RWPE1 (cell line): ENCODE measurements around the gene MDC1.
"Not testable (repeated sequence)": the region's sequence is repeated elsewhere in the genome, so short reads cannot be mapped to it uniquely, and the experiment has no call there.

Experiments
- CTCF ChIA-PET: fragments of 350-600 bp; sonication (Branson Sonifier 250); formaldehyde crosslinking; extraction: SDS; loops from one replicate; lab custom pipeline; 2021; lab: Yijun Ruan, JAX
- POLR2A ChIA-PET: fragments of 400-600 bp; formaldehyde crosslinking; extraction: SDS; loops from one replicate; lab custom pipeline; 2020; ENCODE audit warnings: antibody characterized with exemption; ENCODE audit not compliant: low non-redundant PET; lab: Yijun Ruan, JAX
- DNase-seq: peaks from one replicate; pipeline ENCODE4 v3.0.0; 2012; ENCODE audit warnings: low spot score
- H3K27ac ChIP-seq: fragments of 450-650 bp; 2 replicates; pipeline ENCODE4 v1.5.1; 2017
- CTCF ChIP-seq: fragments of 450-650 bp; conservative IDR thresholded peaks from 2 replicates; pipeline ENCODE4 v1.5.1; 2017; ENCODE audit warnings: low read depth, mild to moderate bottlenecking

MDC1 gene

DNA sequence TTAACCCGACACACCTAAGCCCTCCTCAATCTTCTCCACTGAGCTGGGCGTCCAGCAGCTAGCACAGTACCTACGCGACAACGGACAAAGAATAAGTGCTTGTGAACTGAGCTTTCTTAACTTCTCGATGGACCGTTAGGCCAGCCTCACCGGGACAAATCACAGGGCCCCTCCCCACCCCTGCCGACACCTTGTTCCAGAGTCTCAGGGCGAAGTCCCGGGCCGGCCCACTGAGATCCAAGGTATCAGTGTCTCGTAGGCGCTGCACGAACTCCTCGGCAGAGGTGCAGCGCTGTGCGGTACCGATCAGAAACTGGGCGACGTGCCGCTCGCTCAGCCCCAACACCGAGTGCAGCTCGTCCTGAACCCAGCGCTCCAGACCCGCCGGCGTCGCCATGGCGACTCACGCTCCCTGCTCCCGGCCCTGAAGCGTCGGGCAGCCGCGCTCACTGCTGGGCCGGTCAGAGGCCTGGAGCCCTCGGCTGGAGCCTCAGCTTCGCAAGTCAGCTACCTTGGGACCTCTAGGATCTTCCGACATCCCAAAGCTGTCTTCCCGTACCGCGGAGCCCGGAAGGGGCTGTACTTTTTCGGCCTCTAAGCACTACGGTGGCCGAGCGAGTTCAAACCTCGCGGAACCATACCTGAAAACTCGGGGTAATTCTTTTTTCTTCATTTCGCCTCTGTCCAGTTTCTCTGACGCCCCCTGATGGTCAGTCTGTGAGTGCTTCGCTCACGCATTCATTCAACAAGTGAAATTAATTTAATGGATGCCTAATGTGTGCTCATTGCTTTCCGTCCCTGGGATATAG is 44.4 kb downstream of the MDC1 start, which contains the start of gene DHX16:
TSS of gene DHX16 (minus strand) at position 562 of the 809 bp plus-strand sequence. CDS start at position 397, 165 bp downstream.
- ChIA-PET POLR2A (interaction anchor here (1.2 kb wide), 1 partner anchor 49 kb away, joined by 3 read pairs; no protein-coding TSS in a partner anchor), CTCF (interaction anchor here (0.6 to 1.4 kb wide), 8 partner anchors 15 to 530 kb away, joined by 3 to 8 read pairs (median 3); no protein-coding TSS in a partner anchor)
- peak; percentile 91 for TF ChIP-seq CTCF
- peak within 1 kb of the TSS; percentile 85 for H3K27ac ChIP-seq
- peak; percentile 91 for DNase-seq

DNA sequence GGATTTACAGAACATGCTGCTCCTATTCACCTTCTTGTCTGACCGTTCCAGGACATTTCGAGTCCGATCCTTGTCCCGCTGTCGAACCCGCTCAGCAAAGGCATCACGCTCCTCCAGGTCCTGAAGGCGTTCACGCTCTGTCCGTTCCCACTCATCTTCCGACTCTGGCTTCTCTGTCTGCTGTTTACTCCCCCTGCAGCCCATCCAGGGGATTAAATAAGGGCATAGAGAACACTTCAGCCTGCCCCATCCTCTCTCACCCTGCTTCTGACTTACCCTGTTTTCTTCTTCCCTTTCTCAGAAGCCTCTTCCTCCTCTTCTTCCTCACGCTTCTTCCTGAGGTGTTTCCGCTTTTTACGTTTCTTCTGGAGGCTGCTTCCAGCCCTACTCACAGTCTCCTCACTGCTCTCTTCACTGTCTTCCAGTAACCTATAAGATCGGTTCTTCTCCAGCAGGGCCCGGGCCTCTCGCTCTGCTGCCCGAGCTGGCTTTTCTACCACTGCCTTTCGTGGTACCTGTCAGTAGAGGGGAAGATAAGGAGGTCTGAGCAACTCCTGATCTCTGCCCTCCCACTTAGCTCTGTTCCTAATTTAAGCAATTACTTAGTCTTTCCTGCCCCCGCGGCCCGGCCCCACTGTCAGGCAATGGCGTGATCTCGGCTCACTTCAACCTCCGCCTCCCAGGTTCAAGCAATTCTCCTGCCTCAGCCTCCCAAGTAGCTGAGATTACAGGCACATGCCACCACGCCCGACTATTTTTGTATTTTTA is 46.1 kb downstream of the MDC1 start:
- no peak for DNase-seq
- POLR2A ChIA-PET = no interaction called here

DNA sequence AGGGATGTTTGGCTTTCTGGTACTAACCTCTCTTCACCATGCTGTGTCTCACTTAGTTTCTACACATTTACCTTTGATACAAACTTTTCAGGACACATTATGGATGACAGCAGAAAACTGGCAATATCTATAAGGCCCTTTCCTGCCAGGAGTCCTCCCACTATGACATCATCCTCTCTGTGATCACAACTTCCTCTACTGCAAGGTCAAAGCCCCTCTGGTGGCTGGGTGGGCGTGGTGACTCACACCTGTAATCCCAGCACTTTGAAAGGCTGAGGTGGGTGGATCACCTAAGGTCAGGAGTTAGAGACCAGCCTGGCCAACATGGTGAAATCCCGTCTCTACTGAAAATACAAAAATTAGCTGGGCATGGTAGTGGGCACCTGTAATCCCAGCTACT is 50.8 kb downstream of the MDC1 start:
- POLR2A ChIA-PET, DNase-seq, CTCF ChIA-PET, H3K27ac ChIP-seq: not testable (repeated sequence)

More for the DNA sequence above, 46.1 kb downstream of the MDC1 start:
- H3K27ac ChIP-seq = 0 out of 2 replicates have a peak overlapping the region, but pooled peaks have one; percentile 85
- CTCF ChIA-PET = interaction anchor here (0.6 to 0.9 kb wide), 3 partner anchors 11 to 64 kb away, joined by 3 to 4 read pairs (median 3); no protein-coding TSS in a partner anchor
- TF ChIP-seq CTCF = no peak

DNA sequence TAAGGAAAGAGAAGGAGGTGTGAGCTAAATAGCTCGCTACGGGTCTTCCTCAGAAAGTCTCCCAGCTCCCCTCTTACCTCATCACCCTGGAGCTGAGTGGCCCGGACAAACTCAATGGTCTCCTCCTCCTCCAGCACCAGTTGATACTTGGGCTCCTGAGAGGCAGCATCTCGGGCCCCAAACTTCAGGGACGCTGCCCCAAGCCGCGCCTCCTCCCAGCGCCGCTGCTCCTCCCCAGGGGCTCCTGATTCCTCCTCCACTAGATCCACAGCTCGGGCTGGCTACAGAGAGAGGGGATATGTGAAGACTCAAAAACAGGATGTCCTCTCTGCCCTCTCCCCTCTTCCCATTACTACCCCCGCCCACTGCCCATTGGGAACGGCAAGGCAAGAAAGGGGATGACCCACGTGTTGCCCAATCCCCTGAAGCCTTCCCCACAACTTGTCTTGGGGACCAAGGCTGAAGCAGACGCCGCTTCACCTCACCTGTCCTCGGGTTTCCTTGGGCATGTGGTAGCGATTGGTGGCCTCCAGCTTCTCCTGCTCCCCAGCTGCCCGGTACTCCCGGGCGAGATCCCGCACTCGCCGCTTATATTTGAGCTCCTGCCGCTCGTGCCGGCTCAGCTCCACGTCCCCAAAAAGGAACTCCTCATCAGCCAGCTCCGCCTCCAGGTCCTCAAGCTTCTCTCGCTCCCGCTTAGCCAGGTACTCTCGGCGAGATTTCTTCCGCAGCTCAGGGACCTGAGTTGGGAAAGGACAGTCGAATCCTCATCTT is 51.9 kb downstream of the MDC1 start:
- ChIA-PET CTCF (interaction anchor here (0.7 to 1.0 kb wide), 3 partner anchors 14 to 415 kb away, joined by 3 to 5 read pairs (median 3); no protein-coding TSS in a partner anchor), POLR2A (no interaction called here)
- TF ChIP-seq CTCF = no peak
- DNase-seq = no peak
- H3K27ac ChIP-seq = no peak overlapping the region

GRCh38 chr6:30657922-30658321 is 59.2 kb downstream of the MDC1 start:
- DNase-seq, H3K27ac ChIP-seq, POLR2A ChIA-PET: not testable (repeated sequence)
- CTCF ChIA-PET = interaction anchor here (0.7 kb wide), 1 partner anchor 41 kb away, joined by 3 read pairs; no protein-coding TSS in a partner anchor

DNA sequence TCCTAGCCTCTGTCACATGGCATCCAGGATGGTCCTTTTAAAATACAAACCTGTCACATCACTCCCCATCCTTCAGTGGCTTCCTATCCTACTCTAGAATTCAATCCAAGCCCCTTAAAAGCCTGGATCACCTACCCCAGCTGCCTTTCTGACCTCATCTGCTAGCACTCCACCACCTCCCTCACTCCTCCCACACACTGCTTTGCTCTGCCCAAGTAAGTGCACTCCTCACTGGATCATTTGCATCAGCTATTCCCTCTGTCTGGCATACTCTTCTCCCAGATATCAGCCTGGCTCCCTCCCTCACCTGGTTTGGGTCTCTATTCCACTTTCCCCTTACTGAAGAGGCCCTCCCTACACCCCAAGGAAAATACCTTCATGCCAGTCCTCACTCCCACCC is 59.6 kb downstream of the MDC1 start:
- ChIA-PET CTCF (no interaction called here), POLR2A (no interaction called here)
- TF ChIP-seq CTCF = no peak
- no peak overlapping the region for H3K27ac ChIP-seq
- DNase-seq = no peak
